ENCODE measurements around the gene ZNF19.

The ZNF19 gene

GRCh38 chr16:71432906-71433305, 56.2 kb downstream of the ZNF19 start:
- Histone ChIP-seq H3K79me2 (ENCODE audit: low read length) (no peaks in the 10 kb centered on the region), H3K4me1 (ENCODE audit: low read length) (no peaks in the 10 kb centered on the region), H3K9ac (ENCODE audit: low read length) (no peak overlapping the region), H3K9me2 (replicated peaks; ENCODE audit: insufficient read depth, low read length) (no peaks in the 10 kb centered on the region), H3K36me3 (replicated peaks; ENCODE audit: insufficient read depth, low read length) (no peaks in the 10 kb centered on the region), H2AFZ (ENCODE audit: low read length) (no peak overlapping the region), H3K27me3 (replicated peaks; ENCODE audit: insufficient read depth, low read length) (peaks cover 43% of the 10 kb centered on the region), H3K4me2 (ENCODE audit: low read depth, low read length) (no peak overlapping the region), H3K9me3 (replicated peaks; ENCODE audit: insufficient read depth, low read length) (no peaks in the 10 kb centered on the region), H3K4me3 (ENCODE audit: low read length) (no peak overlapping the region), H3K27ac (ENCODE audit: low read length) (no peak overlapping the region), H3F3A (ENCODE audit: insufficient read depth, low read length) (no peaks in the 10 kb centered on the region), H4K20me1 (ENCODE audit: insufficient read depth, low read length) (no peaks in the 10 kb centered on the region)
- DNase-seq: no peak
- TF ChIP-seq EZH2 (optimal IDR thresholded peaks at IDR 0.05; ENCODE audit: low read depth, low read length): no peak
- TF ChIP-seq CTCF (IDR thresholded peaks at IDR 0.05; ENCODE audit: low read length): no peak
- TF ChIP-seq EZH2phosphoT487 (IDR thresholded peaks at IDR 0.05; ENCODE audit: low read length): no peak

- H3K9ac ChIP-seq (ENCODE audit: low read length): no peak overlapping the region
- no peaks in the 10 kb centered on the region for H3K9me3 ChIP-seq (replicated peaks; ENCODE audit: insufficient read depth, low read length)
- no peak overlapping the region for H3K4me2 ChIP-seq (ENCODE audit: low read depth, low read length)
- H3K9me2 ChIP-seq (replicated peaks; ENCODE audit: insufficient read depth, low read length): no peaks in the 10 kb centered on the region
- H3F3A ChIP-seq (ENCODE audit: insufficient read depth, low read length): no peaks in the 10 kb centered on the region
- no peak overlapping the region for H2AFZ ChIP-seq (ENCODE audit: low read length)
- H3K4me1 ChIP-seq (ENCODE audit: low read length): no peaks in the 10 kb centered on the region
- no peaks in the 10 kb centered on the region for H4K20me1 ChIP-seq (ENCODE audit: insufficient read depth, low read length)
- H3K4me3 ChIP-seq (ENCODE audit: low read length): no peak overlapping the region
- DNase-seq: no peak
- TF ChIP-seq CTCF (IDR thresholded peaks at IDR 0.05; ENCODE audit: low read length) (no peak), EZH2phosphoT487 (IDR thresholded peaks at IDR 0.05; ENCODE audit: low read length) (no peak), EZH2 (optimal IDR thresholded peaks at IDR 0.05; ENCODE audit: low read depth, low read length) (no peak)
- no peaks in the 10 kb centered on the region for H3K36me3 ChIP-seq (replicated peaks; ENCODE audit: insufficient read depth, low read length)
- H3K79me2 ChIP-seq (ENCODE audit: low read length): no peaks in the 10 kb centered on the region
- H3K27me3 ChIP-seq (replicated peaks; ENCODE audit: insufficient read depth, low read length): peaks cover 42% of the 10 kb centered on the region
- no peak overlapping the region for H3K27ac ChIP-seq (ENCODE audit: low read length)
Observed at GRCh38 chr16:71431991-71432390, 57.1 kb downstream of the ZNF19 start.

GRCh38 chr16:71431176-71431575, 57.9 kb downstream of the ZNF19 start:
- H3K4me1 ChIP-seq (ENCODE audit: low read length): no peaks in the 10 kb centered on the region
- H3K4me2 ChIP-seq (ENCODE audit: low read depth, low read length): no peak overlapping the region
- H3K9me2 ChIP-seq (replicated peaks; ENCODE audit: insufficient read depth, low read length): no peaks in the 10 kb centered on the region
- peaks cover 50% of the 10 kb centered on the region for H3K27me3 ChIP-seq (replicated peaks; ENCODE audit: insufficient read depth, low read length)
- no peak overlapping the region for H3K9ac ChIP-seq (ENCODE audit: low read length)
- no peak overlapping the region for H2AFZ ChIP-seq (ENCODE audit: low read length)
- TF ChIP-seq EZH2 (optimal IDR thresholded peaks at IDR 0.05; ENCODE audit: low read depth, low read length): no peak
- TF ChIP-seq EZH2phosphoT487 (IDR thresholded peaks at IDR 0.05; ENCODE audit: low read length): no peak
- no peak for TF ChIP-seq CTCF (IDR thresholded peaks at IDR 0.05; ENCODE audit: low read length)
- DNase-seq: no peak
- no peaks in the 10 kb centered on the region for H3F3A ChIP-seq (ENCODE audit: insufficient read depth, low read length)
- H3K9me3 ChIP-seq (replicated peaks; ENCODE audit: insufficient read depth, low read length): no peaks in the 10 kb centered on the region
- no peak overlapping the region for H3K4me3 ChIP-seq (ENCODE audit: low read length)
- H3K79me2 ChIP-seq (ENCODE audit: low read length): no peaks in the 10 kb centered on the region
- no peaks in the 10 kb centered on the region for H3K36me3 ChIP-seq (replicated peaks; ENCODE audit: insufficient read depth, low read length)
- H4K20me1 ChIP-seq (ENCODE audit: insufficient read depth, low read length): no peaks in the 10 kb centered on the region
- H3K27ac ChIP-seq (ENCODE audit: low read length): no peak overlapping the region
